Measurements from ENCODE around the gene ROM1. TPM values are rescaled to one million over a fixed set of nuclear protein-coding genes. Genes with fewer than 3 reads are reported as not detected.

Gene ROM1
- total and polyA plus RNA-seq, 2 experiments from 2014 or later, result 0.24 to 0.65 TPM

- Histone ChIP-seq H4K20me1 (replicated peaks; ENCODE audit: insufficient read depth) (peaks cover 17% of the 10 kb centered on the region), H3K36me3 (ENCODE audit: insufficient read depth) (peaks cover 9% of the 10 kb centered on the region; the same call in 1 of the 2 replicates), H3K4me1 (ENCODE audit: insufficient read depth) (peaks cover 20% of the 10 kb centered on the region; the same call in 1 of the 2 replicates), H3K27ac (ENCODE audit: low read depth) (peak within 1 kb of the TSS; percentile 95), H3K27me3 (ENCODE audit: insufficient read depth) (peaks cover 43% of the 10 kb centered on the region), H3K79me2 (replicated peaks; ENCODE audit: insufficient read depth) (peaks cover 23% of the 10 kb centered on the region), H3K9me2 (ENCODE audit: insufficient read depth) (no peaks in the 10 kb centered on the region), H3K4me3 (peak within 1 kb of the TSS; percentile 96), H3F3A (replicated peaks; ENCODE audit: low read depth) (peaks cover 28% of the 10 kb centered on the region), H3K4me2 (peak within 1 kb of the TSS; percentile 99), H2AFZ (peak within 1 kb of the TSS; percentile 98)
- H3K4me1 Mint-ChIP-seq, result peaks cover 53% of the 10 kb centered on the region
- DNase-seq (ENCODE audit: low spot score), result peak; percentile 99
- 0 out of 2 replicates have a peak, but pooled peaks have one; percentile 26 for TF ChIP-seq ETS1 (IDR thresholded peaks at IDR 0.05)
- no peak for TF ChIP-seq NANOG (IDR thresholded peaks at IDR 0.05; ENCODE audit: borderline replicate concordance)
- TF ChIP-seq ZNF462 (CRISPR knock-in tag; IDR thresholded peaks at IDR 0.05), result no peak
- TF ChIP-seq POLR2AphosphoS5 (IDR thresholded peaks at IDR 0.05; ENCODE audit: low read depth), result 0 out of 2 replicates have a peak, but pooled peaks have one; percentile 11
- peak; percentile 78 for ATAC-seq
- H3K27me3 Mint-ChIP-seq (ENCODE audit: insufficient read depth, low read depth, poor library complexity), result peaks cover 36% of the 10 kb centered on the region
- H3K4me3 Mint-ChIP-seq, result peak within 1 kb of the TSS; percentile 91
- H3K36me3 Mint-ChIP-seq (ENCODE audit: low read depth), result peaks cover 50% of the 10 kb centered on the region
- H3K27ac Mint-ChIP-seq, result peak within 1 kb of the TSS; percentile 97
- no peaks in the 10 kb centered on the region; the same call in 2 of the 3 replicates for H3K9me3 Mint-ChIP-seq
Observed at GRCh38 chr11:62601372-62602140, 11.5 kb upstream of the ROM1 start, which contains the start of gene MTA2. TSS of gene MTA2 (minus strand) at chr11:62601865. CDS start at chr11:62601450, 415 bp downstream.

Data from GM23338 (cell line).